GM19025 (cell line): ENCODE measurements around the gene LACC1.
A peak's percentile ranks its signal among the peaks of the same experiment; 100 is the strongest.

ENCODE experiments used
- ATAC-seq: cut with Tn5 transposase; IDR thresholded peaks from one replicate; pipeline ENCODE4 v1.9.1; 2021; ENCODE audit warnings: mild to moderate bottlenecking, low read depth, moderate library complexity; ENCODE audit not compliant: unreplicated experiment

Gene LACC1

DNA sequence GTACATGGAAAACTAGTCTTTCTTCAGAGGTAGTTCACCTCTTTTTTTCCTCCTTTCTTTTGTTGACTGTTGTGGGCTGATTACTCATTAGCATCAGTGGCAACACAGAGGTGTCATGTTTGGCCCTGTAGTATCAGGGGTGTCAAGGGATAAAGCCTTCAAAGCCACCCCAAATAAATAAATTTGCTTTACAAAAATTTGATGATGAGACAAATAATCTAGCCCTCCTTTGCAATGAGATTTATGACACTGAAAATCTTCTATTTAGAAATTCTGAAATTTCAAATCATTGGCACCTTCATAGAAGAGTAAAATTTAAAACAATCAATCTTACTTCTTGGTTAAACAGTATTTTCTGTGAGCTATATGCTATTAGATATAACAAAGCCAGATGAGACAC is 1.9 kb downstream of the LACC1 start:
- no peak for ATAC-seq

DNA sequence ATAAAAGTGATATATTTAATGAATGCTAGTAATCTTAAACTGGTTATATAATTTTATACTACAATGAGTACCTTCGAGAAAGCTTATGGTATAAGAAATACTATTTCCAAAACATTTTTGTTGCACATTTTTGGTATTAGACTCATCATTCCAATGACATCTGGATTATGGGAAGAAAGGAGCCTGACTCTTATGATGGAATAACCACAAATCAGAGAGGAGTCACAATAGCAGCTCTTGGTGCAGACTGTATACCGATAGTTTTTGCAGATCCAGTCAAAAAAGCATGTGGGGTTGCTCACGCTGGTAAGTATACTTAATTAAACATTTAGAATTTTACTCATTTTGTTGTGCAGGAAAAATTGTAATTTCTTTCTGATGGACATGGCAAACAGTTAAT is 3.9 kb downstream of the LACC1 start:
- no peak for ATAC-seq

DNA sequence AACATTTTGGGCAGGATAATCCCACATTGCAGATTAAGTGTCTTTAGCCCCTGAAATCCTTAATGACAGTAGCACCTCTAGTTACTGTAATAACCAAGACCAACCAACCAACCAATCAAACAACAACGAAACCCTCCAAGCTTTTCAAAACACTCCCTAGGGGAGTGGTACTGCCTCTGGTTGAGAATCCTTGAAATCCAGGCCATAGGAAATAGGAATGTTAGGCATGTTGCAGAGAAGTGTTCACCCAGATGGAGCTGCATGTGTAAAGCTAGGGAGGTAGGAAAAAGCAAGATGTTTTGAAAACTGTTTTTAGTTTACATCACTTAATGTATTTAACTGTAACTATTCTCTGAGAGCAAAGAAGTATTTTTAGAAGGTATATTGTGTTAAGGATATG is 4.5 kb downstream of the LACC1 start:
- no peak for ATAC-seq

DNA sequence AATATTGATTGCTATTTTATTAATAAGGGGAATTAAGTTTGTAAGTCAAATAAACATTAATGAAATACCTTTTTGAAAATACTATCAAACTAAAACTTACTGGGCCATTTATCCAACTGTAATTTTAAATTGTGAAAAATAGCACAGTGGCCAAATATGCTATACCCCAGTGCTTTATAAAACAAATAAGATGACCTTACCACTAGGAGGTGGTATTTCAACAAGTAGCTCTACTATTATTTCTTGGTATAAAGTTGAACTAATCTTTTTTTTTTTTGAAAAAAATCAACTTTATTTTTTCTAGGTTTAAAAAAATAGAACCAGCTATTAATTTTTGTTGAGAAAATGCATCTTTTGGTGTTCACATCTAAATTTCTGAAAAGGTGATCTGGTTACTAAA is 14.7 kb downstream of the LACC1 start:
- ATAC-seq, result no peak

DNA sequence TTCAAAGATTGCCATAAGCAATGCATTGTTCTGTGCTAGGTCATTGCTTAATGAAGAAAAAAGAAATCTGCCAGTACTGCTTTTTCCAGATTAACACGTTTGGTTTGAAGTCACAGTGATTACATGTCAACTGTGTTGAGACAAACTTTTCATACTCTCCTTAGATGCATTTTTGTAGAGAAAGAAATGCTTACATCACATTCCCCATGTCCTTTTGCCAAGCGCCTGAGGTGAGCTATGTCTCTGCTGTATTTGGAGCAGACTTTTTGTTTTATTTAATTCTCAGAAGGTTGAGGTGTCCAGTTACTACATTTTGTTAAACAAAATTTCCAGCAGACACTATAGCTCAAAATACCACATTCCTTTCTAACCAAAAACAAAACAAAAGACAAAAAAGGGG is 16.2 kb downstream of the LACC1 start:
- no peak for ATAC-seq

DNA sequence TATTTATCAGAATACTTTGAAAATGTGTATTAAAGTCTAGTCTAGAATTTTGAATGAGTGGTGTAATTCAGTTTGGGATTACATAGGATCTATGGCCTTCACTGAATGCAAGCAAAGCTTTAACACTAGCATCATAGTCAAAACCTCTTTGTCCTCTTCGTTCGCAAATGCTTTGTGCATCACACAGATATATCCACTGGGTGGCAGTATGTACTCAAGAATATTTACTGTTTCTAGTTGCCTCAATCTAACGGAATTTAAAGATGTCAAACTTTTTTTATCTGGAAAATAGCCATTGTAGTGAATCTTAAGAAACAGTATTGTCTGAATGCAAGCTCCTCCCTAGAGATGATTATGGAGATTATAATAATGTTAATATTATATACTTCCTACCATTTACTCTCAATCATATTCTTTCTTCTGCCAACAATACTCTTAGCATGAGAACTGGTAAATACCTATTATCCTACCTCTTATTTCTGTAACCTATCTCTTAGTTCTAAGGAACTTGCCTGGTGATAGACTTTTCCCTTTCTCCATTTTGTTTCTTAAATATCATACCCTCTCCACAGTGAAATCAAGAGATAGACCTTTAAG is 25.8 kb downstream of the LACC1 start:
- no peak for ATAC-seq

DNA sequence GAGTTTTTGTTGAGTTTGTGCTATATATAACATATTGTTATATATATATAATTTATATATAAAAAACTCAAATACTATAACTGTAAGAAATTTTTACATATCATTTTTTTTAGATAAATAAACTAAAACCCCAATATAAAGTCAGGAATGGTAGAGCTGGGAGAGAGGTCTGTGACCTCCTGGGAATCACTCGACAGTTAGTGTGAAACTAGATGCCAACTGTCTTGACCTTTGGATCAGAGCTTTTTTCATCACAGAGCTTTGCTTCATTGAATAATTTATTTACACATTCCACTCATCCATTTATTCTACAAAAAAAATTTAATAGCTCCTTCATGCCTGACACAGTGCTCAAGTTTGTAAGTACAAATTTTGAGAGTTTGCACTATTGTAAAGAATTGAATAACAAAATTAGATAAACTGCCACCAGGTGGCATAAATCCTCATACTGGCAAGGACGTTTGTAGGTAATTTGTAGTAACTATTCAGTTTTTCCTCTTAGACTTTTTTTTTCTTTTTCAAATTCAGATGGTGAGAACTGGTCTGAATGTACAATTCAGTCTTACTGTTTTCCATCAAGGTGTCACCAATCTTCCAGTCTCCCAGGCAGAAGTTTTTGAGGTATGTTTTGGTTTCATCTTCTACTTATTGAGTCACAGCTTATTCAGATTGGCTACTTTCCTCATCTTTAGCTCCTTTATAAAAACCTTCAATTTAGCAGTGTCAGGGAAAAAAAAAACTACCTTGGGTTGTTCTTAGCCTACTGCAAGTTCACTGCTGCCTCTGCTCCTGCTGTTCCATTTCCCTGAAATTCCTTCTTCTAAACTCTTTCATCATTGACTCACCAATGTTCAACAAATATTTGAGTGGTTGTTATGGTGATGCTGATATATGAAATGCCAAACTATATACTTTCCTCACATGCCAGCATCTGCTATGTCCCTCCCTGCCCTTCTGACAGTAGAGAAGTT is 28.7 kb downstream of the LACC1 start:
- no peak for ATAC-seq

DNA sequence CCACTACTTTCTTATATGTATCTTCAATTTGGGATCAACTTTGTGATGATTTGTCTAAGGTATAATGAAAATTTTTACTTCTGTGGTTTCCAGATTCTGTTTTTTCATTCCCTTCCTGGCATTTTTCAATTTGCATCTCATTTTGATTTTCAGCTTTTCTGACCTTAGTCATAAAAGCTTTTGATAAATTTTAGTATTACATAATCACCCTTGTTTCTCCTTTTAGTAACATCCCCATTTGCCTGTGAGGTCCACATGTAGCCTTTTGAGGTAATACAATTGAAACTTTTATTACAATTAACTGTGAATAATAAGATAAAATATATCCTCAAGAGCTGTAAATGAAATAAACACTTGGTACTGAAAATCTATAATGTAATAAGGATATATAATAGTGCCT is 31.2 kb downstream of the LACC1 start:
- ATAC-seq, result no peak

DNA sequence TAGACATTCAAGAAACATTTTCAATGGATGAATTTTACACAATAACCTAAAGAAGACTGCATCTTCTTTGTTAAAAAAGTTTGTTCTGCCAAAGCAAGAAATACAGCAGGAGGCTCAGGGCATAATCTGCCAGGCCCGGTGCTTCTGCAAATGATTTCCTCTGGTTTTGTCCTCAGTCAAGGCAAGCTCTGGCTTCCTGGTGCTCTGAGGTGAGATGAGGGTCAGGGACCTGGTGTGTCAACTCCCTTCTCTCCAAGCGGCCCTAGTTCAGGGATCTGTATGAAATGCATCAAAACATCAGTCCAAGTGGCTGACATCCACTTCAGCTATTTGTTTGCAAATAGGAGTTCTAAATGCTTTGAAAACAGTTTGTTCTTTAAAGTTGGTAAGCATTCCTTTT is 31.6 kb downstream of the LACC1 start:
- ATAC-seq, result no peak

DNA sequence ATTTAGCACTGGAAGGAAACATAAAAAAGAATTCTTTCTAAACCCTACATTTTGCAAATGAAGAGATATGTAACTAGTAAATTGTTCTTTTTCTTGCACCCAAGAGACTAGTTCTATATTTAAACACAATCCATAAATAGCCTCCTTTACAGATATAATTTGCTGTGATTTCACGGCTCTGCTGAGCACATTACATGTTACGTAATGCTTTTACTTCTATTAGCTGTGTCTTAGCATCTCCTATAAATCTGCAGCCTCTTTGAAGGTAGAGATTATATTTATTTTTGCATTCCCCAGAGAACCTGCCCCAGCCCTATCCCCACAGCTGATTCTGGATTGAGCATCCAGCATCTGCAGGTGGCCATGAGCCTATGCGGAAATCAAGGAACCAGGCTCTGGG is 32.2 kb downstream of the LACC1 start:
- no peak for ATAC-seq

DNA sequence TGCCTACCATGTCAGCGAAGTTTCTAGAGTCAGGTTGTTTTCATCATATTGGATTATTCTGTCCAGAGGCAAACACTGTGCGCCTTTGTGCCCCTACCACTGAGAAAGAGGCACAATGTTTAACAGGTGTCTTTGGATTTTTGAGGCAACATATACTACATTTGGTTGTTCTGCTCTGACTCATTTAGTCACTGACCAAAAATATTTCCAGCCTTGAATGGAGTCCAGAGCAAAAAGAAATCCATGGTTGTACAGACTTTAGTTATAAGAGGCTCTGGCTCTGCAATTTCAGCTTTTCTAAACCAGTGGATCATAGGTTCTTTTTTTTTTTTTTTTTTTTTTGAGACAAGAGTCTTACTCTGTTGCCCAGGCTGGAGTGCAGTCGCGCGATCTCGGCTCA is 35.7 kb downstream of the LACC1 start:
- no peak for ATAC-seq

DNA sequence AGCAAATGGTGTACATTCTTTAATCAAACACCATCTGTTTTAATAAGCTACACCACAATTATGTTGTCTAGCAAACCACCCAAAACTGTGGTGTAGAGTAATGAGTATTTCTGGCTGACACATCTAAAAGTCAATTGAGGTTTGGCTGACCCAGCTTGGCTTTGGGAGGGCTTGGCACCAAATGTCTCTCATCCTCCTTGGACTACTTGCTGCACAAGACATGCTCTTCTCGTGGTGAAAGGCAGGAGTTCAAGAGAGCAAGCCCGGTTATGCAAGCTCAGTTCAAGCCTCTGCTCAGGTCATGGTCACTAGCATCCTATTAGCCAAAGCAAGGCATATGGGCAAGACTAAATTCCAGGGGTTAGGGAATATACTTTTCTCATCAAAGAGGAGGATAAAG is 37.1 kb downstream of the LACC1 start:
- ATAC-seq, result no peak

DNA sequence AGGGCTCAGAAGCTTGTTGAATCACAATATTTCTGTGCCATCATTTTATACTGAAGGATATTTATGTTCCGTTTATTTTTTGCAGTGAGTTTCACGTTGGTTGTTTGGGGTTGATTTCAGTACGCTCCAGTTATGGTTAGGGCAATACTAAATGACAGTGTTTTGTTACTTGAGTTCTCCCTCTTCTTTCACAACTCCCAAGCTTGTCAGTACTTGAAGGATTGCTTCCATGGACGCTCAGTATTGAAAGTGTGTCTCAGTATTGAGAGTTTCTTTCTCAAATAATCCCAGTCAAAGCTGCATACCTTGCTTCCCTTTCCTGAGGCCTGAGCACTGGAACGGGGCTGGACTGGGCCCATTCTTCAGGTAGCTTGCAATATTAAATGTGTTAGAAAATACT is 38.9 kb downstream of the LACC1 start:
- ATAC-seq, result no peak

DNA sequence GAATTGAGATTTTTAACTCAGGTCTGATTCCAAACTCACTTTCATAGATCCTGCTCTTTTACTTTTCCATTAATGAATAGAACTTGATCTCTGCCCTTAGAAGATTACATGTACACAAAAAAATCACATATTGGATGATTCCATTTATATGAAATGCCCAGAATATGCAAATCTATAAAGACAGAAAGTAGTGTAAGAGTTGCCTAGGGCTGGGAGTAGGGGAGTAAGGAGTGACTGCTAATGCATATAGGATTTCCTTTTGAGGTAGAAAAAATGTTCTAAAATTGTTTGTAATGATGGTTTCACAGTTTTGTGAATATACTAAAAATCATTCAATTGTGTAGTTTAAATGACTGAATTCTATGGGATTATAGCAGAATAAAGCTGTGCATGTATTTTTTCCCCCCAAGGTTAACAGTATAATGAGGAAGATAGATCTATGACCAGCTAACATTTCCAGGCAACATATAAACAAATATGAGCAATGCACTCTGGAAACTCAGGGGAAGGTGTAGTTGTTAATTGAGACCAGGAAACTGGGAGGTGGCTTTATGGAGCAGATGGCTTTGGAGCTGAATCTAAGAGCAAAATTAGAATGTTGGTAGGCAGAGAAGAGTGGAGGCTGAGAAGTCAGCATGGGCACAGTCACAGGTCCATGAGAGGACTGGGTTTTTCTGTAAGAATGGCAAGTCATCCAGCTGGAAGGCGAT is 41.4 kb downstream of the LACC1 start:
- no peak for ATAC-seq

DNA sequence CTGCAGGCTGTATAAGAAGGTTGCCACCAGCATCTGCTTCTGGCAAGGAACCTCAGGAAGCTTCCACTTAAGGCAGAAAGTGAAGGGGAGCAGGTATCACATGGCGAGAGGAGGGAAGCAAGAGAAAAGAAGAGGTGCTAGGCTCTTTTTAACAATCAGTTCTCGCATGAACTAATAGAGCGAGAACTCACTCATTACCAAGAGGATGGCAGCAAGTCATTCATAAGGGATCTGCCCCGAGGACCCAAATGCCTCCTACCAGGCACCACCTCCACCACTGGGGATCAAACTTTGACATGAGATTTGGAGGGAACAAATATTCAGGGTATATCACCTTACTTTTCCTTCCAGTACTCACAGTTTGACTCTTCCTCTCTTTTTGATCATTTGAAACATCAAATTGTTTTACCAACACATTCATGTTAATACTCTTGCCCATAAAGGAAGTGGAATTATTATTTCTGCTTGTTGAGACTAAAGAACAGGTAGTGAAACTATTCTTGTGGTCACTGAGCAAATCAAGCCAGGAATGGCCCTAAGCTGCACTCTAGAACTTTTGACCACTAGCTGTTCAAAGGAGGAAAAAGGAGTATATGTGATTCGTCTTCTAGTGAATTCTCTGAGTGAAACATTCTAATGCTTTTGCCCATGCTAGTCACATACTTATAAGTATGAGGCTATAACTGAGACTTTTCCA is 45.0 kb downstream of the LACC1 start:
- ATAC-seq, result no peak

DNA sequence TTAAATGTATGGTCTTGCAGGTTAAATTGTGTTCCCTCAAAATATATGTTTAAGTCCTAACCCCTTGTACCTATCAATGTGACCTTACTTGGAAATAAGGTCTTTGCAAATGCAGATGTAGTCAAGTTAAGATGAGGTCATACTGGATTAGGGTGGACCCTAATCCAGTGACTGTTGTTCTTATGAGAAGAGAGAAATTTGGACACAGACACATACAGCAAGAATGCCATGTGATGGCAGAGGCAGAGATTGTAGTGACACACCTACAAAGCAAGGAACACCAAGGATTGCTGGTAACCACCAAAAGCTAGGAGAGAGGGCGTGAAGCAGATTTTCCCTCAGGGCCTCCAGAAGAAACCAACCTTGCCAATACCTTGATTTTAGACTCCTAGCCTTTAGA is 50.2 kb downstream of the LACC1 start:
- ATAC-seq, result no peak

DNA sequence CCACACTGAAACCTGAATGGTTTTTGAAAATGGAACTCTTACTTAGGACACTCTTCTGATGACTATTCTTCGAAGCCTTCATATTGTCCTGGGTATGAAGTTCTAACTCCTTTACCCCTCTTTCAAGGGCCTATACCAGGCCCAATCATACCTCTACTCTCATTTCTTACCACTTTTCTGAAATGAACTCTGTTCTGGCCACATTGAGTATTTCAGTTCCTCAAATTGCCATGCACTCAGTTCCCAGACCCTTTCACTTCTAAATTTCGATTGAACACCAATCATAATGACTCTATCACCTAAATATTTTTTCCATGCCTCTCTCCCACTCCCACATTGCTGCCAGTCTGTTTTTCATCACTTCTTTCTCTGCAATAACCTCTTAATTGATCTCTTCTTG is 53.7 kb downstream of the LACC1 start:
- ATAC-seq, result peak; percentile 99

DNA sequence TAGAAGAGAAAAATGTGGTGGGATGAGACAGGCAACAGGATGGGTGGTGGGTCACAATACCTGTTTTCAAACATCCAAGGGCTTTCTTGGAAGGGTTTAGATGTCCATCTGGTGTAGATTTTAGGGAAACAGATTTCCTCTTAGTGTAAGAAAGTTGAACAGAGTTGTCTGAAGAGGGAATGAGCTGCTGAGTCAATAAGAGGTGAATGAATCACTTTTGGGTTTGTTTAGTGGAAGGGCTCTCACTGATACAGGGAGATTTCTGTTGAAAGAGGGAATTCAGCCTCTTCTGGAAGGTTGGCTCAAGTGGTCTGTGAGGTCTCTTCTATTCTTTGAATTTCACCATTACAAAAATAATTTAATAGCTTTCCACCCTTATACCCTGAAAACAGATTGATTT is 54.6 kb downstream of the LACC1 start:
- ATAC-seq, result no peak

DNA sequence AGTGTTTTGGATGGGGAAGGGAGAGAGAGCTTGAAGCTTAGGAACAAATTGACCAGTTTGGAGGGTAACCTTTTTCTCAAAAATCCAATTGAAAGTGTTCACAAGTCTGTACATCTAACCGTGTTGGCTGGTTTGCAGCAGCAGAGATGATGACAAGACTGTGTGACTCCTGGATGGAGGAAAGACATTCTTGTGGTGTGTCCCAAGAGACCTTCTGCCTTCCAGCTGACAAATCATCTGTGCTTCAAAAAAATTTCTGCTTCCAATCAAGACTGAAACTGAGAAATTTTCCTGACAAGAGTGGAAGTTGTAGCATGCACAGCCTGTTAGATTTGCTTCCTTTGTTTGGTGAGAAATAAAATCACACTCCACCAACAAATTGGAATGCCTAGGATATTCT is 56.2 kb downstream of the LACC1 start:
- no peak for ATAC-seq

DNA sequence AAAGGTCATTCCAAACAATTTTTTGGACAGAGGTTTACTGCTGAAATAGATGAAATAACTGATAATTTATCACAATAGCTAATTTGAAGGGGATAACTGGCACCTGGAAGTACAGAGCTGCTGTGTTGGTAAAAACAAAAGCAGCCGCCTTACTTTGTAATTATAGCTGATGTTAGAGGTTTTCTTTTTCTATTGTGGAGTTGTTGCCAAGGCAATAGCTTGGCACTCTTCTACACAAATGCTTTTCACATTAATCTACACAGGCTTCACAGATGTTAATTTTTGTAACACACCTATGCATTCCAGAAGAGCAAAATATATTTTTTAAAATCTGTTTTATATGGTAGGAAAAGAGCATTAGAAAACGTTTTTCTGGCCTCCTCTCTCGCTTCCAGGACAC is 56.9 kb downstream of the LACC1 start:
- ATAC-seq, result no peak

DNA sequence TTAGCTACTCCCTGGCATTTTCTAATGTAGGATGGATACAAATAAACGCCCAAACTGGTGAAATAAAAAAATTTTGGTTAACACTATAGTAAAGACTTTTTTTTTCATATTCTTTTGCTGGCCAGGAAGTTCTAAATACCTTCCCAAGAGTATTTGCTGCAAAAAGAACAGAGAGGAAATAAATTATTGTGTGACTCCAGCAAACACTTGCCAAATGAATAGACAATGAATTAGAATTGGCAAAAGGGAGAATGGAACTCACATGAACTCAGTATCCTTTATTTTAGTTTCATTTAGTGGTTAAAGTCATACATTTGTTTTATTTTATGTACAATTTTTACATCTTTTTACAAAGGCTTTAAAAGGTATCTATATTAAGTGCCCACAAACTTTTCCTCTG is 58.1 kb downstream of the LACC1 start:
- no peak for ATAC-seq
